ENCODE results near the gene FSHR.

DNA sequence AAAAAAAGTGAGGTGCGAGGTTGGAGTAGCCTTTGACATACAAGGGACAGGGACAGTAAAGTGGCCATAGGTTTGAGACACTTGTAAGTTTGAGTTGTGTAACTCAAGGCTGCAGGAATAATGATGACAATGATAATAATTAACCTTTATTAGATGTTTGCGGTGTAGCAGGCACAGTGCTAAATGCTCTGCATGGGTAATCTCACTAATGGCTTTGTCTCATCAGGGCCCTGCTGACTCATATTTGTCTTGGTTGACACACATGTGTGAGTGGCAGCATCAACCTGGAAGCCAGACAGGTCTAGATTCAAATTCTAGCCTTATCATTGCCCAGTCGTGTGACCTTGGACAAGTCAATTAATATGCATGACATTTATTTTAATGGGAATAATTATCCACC is 126.2 kb downstream of the FSHR start:
- TF ChIP-seq, protein P1, sequence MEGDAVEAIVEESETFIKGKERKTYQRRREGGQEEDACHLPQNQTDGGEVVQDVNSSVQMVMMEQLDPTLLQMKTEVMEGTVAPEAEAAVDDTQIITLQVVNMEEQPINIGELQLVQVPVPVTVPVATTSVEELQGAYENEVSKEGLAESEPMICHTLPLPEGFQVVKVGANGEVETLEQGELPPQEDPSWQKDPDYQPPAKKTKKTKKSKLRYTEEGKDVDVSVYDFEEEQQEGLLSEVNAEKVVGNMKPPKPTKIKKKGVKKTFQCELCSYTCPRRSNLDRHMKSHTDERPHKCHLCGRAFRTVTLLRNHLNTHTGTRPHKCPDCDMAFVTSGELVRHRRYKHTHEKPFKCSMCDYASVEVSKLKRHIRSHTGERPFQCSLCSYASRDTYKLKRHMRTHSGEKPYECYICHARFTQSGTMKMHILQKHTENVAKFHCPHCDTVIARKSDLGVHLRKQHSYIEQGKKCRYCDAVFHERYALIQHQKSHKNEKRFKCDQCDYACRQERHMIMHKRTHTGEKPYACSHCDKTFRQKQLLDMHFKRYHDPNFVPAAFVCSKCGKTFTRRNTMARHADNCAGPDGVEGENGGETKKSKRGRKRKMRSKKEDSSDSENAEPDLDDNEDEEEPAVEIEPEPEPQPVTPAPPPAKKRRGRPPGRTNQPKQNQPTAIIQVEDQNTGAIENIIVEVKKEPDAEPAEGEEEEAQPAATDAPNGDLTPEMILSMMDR (IDR thresholded peaks at IDR 0.05; ENCODE audit: low read length), result no peak
- TF ChIP-seq EZH2 (IDR thresholded peaks at IDR 0.05; ENCODE audit: borderline replicate concordance, low read length), result no peak
